Stimulated activated CD4-positive, alpha-beta T cell treated with anti-CD3 and anti-CD28 coated beads, Interleukin-4, amount 100 ng/mL, for 4 hours (primary cell): ENCODE measurements around the gene KRTAP3-1.

Experiments used
- DNase-seq, 2 experiments: peaks; one replicate each; pipeline ENCODE4 v3.0.0-alpha.2; 2020

The KRTAP3-1 gene

GRCh38 chr17:40974366-40974765, 34.6 kb downstream of the KRTAP3-1 start:
- no peak for DNase-seq

GRCh38 chr17:40967582-40967981, 41.3 kb downstream of the KRTAP3-1 start:
- DNase-seq = no peak

GRCh38 chr17:40966848-40967247, 42.1 kb downstream of the KRTAP3-1 start, which contains the start of gene KRT39:
TSS of gene KRT39 (minus strand) at chr17:40966948. CDS start at chr17:40966856, 92 bp downstream.
- DNase-seq = no peak

- DNase-seq = no peak
Observed at GRCh38 chr17:40963838-40964237, 45.1 kb downstream of the KRTAP3-1 start.

GRCh38 chr17:40962059-40962561, 46.8 kb downstream of the KRTAP3-1 start:
- no peak for DNase-seq

GRCh38 chr17:40961591-40961990, 47.3 kb downstream of the KRTAP3-1 start:
- no peak for DNase-seq

- no peak for DNase-seq
Observed at GRCh38 chr17:40960144-40960543, 48.8 kb downstream of the KRTAP3-1 start.
